NT2/D1 (cell line): ENCODE results near the gene GNAO1.
A peak's percentile ranks its signal among the peaks of the same experiment; 100 is the strongest.

Experiments used
- SUZ12 ChIP-seq: IDR thresholded peaks from 2 replicates; pipeline ENCODE4 v1.6.1; 2011; ENCODE audit not compliant: insufficient read length, insufficient read depth; ENCODE audit errors: extremely low read depth
- YY1 ChIP-seq: IDR thresholded peaks from 2 replicates; pipeline ENCODE4 v1.6.1; 2011; ENCODE audit not compliant: insufficient read length, insufficient read depth
- ZNF274 ChIP-seq: IDR thresholded peaks from 2 replicates; pipeline ENCODE4 v1.6.1; 2011; ENCODE audit warnings: mild to moderate bottlenecking, low read depth, low read length

- TF ChIP-seq ZNF274 (no peak), SUZ12 (no peak), YY1 (peak; percentile 42)
These were observed 126.9 kb downstream of the GNAO1 start for GRCh38 chr16:56317998-56318826.
